NCI-H345 (cell line): ENCODE results near the gene GSTCD.
"Not testable (repeated sequence)": the region's sequence is repeated elsewhere in the genome, so short reads cannot be mapped to it uniquely, and the experiment has no call there.

Experiments used
- DNase-seq: peaks from one replicate; lab custom pipeline; 2025; lab: John Stamatoyannopoulos, UW

Gene GSTCD

GRCh38 chr4:105714932-105715331, 6.3 kb downstream of the GSTCD start:
- DNase-seq: no peak

DNA sequence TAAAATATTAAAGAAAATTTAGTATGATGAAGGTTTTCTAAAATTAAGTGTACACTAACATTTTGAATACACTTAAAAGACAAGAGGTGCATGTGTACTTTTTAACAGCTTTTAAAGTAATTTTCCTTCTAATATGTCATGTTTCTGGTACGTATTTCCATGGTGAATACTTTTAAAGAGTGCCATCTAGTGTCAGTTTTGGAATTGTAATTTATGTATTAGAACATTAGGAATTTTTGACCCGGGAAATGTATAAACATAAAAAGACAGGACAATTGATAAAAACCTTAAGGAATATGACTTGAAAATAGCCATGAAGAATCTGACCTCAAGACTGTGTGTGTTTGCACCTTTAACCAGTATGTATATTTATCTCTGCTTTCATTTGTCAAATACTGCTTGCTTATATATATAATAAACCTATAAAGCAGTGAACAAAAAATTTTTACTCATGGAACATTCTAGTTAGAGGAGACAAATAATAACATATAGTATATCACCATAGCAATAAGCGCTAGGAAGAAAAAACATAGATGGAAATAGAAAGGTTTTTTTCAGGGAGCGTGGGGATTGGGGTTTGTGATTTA, 7.2 kb downstream of the GSTCD start:
- DNase-seq: peak; percentile 13

GRCh38 chr4:105719204-105719603, 10.6 kb downstream of the GSTCD start:
- no peak for DNase-seq

GRCh38 chr4:105725623-105726022, 17.0 kb downstream of the GSTCD start:
- no peak for DNase-seq

DNA sequence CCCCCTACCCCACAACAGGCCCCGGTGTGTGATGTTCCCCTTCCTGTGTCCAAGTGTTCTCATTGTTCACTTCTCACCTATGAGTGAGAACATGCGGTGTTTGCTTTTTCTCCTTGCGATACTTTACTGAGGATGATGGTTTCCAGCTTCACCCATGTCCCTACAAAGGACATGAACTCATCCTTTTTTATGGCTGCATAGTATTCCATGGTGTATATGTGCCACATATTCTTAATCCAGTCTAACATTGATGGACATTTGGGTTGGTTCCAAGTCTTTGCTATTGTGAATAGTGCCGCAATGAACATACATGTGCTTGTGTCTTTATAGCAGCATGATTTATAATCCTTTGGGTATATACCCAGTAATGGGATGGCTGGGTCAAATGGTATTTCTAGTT, 21.3 kb downstream of the GSTCD start:
- DNase-seq: not testable (repeated sequence)

DNA sequence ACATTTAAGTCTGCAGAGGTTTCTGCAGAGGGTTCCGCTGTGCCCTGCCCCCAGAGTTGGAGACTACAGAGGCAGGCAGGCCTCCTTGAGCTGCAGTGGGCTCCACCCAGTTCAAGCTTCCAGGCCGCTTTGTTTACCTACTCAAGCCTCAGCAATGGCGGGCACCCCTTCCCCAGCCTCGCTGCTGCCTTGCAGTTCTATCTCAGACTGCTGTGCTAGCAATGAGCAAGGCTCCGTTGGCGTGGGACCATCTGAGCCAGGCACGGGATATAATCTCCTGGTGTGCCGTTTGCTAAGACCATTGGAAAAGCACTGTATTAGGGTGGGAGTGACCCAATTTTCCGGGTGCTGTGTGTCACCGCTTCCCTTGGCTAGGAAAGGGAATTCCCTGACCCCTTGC, 26.6 kb downstream of the GSTCD start:
- not testable (repeated sequence) for DNase-seq

DNA sequence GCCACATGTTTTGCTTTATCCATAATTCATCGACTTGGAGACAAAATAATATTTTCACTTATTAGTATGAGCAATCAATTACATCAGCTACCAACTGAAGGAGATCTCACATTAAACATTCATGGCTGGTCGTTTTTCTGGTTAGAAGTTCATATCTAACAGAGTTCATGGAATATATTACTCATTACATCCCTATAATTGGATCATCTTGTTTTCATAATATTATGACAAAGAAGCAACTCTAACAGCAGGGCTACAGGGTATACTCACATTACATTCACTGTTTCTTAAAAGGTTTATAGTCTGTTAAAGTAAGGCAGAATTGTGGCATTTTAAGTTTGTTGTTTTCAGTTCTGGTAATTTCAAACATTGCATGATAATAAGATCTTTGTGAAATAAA, 33.0 kb downstream of the GSTCD start:
- no peak for DNase-seq

- DNase-seq: no peak
Observed at GRCh38 chr4:105748222-105748621, 39.6 kb downstream of the GSTCD start.

DNA sequence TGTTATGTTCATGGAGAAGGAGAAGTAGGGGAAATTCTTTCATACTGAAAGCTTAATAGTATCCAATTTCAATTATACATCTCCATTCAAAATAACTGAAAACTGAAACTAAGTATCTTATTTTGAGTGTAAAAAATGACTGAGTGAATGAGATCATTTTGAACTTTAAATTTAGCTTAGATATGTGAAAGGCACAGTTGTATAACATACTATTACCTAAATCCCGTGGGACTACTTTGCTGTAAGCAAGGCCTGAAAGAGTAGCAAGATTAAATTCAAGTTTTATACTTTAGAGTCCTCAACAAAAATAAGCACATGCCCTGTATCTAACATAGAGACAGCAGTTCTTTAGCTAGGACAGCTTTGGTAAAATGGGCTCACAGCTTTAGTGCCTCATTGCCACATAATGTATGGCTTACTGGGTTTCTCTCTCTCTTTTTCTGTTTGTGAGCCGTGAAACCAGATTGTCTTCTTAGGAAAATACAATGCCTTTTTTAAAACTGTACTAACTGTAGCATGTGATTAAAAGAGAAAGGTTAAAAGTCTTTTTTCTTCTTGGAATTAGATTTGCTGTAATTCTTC, 43.2 kb downstream of the GSTCD start:
- DNase-seq: no peak

GRCh38 chr4:105753361-105753760, 44.8 kb downstream of the GSTCD start:
- no peak for DNase-seq

- DNase-seq: no peak
Observed at GRCh38 chr4:105755375-105755774, 46.8 kb downstream of the GSTCD start.

GRCh38 chr4:105758958-105759357, 50.4 kb downstream of the GSTCD start:
- no peak for DNase-seq

DNA sequence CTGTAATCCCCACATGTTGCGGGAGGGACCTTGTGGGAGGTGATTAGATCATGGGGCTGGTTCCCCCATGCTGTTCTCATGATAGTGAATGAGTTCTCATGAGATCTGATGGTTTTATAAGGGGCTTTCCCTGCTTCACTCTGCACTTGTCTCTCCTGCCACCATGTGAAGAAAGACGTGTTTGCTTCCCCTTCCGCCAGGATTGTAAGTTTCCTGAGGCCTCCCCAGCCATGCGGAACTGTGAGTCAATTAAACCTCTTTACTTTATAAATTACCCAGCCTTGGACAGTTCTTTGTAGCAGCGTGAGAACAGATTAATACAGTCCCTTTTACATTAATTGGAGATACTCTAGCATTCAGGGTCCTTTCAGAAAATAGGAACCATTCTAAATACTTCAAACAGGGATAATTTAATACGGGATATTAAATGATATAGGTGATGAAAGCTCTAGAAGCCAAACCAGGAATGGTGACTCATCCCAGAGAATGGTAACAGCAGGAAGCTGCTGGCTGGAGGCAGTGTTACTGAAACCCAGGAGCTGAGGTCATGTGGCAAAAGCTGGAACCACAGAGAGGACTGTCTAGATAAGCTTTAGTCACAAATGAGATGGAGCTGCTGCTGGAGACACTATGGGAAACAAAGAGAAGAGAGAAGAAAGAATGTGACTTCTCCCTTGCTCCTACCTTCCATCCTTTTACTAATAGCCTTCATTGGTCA, 57.3 kb downstream of the GSTCD start:
- no peak for DNase-seq

DNA sequence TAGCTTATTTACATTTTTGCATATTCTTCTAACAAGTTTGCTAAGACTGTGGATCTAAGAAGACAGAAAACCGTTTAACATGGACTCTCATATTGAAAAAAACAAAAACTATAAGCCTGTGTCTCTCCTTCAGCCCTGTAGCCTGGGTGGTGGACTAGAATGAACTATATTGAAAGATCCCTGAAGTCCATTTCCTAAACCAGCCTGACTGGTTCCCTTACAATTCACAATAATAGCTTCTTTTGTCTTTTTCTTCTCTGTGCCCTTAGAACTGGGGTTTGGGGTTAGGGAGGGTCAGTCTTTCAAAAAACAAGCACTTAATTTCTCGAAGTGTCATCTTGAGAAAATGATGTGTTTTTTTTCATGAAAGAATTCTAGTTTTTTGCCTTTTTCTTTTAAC, 59.0 kb downstream of the GSTCD start:
- no peak for DNase-seq

DNA sequence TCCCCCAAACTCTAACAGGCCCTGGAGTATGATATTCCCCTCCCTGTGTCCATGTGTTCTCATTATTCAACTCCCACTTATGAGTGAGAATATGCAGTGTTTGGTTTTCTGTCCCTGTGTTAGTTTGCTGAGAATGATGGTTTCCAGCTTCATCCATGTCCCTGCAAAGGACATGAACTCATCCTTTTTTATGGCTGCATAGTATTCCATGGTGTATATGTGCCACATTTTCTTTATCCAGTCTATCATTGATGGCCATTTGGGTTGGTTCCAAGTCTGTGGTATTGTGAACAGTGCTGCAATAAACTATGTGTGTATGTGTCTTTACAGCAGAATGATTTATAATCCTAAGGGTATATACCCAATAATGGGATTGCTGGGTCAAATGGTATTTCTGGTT, 61.9 kb downstream of the GSTCD start:
- DNase-seq: not testable (repeated sequence)

GRCh38 chr4:105772065-105772464, 63.5 kb downstream of the GSTCD start:
- not testable (repeated sequence) for DNase-seq

DNA sequence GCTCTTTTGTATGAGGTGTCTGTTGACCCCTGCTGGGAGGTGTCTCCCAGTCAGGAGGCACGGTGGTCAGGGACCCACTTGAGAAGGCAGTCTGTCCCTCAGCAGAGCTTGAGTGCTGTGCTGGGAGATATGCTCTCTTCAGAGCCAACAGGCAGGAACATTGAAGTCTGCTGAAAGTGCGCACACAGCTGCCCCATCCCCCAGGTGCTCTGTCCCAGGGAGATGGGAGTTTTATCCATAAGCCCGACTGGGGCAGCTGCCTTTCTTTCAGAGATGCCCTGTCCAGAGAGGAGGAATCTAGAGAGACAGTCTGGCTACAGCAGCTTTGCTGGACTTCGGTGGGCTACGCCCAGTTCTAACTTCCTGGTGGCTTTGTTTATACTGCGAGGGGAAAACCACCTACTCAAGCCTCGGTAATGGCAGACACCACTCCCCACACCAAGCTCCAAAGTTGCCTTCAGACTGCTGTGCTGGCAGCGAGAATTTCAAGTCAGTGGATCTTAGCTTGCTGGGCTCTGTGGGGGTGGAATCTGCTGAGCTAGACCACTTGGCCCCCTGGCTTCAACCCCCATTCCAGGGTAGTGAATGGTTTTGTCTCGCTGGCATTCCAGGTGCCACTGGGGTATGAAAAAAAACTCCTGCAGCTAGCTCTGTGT, 67.3 kb downstream of the GSTCD start:
- not testable (repeated sequence) for DNase-seq

- no peak for DNase-seq
Observed at GRCh38 chr4:105780176-105780575, 71.6 kb downstream of the GSTCD start.

GRCh38 chr4:105784761-105785160, 76.2 kb downstream of the GSTCD start:
- DNase-seq: no peak

DNA sequence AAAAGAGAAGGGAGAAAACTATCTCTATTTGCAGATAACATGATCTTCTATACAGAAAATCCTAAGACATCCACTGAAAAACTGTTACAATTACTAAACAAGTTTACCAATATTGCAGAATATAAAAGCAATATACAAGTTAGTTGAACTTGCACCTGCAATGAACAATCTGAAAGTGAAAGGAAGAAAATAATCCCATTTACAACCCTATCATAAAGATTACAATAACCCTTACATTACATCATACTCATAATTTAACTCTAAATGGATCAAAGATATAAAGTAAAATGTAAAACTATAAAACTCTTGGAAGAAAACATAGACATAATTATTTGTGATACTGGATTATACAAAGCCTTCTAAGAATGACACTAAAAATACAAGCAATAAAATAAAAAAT, 77.2 kb downstream of the GSTCD start:
- no peak for DNase-seq

DNA sequence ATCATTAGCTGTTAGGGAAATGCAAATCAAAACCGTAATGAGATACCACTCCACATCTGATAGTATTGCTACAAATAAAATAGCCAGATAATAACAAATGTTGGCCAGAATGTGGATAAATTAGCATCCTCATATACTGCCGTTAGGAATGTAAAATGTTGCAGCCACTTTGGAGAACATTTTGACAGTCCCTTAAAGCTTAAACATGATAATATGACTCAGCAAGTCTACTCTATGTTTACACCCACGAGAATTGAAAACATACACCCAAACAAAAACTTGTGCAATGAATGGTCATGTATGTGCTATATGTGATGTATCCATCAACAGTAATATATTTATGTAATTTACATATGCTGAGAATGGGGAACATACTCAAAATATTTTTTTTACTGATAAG, 78.2 kb downstream of the GSTCD start:
- no peak for DNase-seq

- no peak for DNase-seq
Observed at GRCh38 chr4:105797225-105797624, 88.6 kb downstream of the GSTCD start.

DNA sequence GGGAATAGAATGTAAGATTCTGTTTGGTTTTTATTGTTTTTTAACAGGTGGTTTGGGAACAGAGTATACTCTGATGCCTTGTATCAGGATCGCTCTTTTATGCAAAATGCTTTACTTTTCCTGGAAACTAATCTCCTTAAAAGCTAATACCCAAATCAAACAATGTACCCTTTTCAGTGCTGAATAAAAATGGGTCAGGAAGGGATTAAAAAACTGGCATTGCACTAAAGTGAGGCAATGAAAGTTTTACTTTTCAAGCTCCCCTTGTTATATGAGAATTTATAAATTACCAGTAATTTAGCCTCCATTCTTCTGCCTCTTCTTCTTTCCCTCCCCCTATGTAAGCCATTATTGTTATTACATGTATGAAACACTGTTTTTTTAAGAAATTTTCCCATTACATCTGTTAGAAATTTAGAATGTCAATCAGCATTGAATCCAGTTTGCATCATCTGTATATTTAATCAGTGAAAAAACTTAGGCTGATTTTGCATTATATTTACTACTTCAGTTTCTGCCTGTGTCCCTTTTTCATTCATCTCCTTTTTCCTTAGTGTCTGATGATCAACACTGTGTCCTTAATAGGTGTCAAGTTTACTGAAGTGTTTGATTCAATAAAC, 97.0 kb downstream of the GSTCD start:
- DNase-seq: no peak
